Activated T-cell treated with anti-CD3 and anti-CD28 coated beads, Interleukin-2, amount 50 U/mL, for 48 hours (primary cell): ENCODE measurements around the gene FHOD3.
"Not testable (repeated sequence)": the region's sequence is repeated elsewhere in the genome, so short reads cannot be mapped to it uniquely, and the experiment has no call there.

Experiments
- DNase-seq, 2 experiments: peaks; one replicate each; pipeline ENCODE4 v3.0.0-alpha.2; 2020

Gene FHOD3

DNA sequence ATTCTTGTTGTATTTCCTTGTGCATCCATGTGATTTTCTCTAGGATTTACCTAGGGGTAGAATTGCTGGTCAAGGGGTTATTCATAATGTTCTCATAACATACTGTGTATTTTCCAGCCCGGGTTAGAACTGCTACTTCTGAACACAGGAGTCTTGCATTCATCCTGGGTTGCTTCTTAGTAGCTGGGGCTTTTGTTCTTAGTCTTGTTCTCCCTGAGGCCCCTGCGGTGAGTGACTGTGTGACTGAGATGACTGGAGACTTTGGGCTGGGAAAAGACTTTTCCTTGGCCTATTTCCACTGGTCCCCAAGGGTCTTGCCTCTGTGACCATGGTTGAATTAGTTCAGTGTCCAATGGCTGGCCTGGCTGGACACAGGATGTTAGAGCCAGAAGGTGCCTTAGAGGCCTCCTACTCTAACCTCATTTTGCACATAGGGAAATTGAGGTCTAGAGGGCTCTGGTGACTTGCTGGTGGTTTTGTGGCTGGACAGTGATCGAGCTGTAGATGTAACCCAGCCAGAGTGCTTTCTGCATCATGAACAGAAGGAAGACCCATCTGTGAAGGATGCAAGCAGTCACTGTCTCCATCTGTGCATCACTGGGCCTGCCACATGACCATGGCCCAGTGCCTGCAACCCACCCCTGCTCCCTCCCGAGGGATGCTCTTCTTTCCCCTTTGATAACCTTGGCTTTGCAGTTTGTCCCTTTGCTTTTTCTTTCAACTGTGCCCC lies 233.3 kb downstream of the FHOD3 start:
- no peak for DNase-seq

DNA sequence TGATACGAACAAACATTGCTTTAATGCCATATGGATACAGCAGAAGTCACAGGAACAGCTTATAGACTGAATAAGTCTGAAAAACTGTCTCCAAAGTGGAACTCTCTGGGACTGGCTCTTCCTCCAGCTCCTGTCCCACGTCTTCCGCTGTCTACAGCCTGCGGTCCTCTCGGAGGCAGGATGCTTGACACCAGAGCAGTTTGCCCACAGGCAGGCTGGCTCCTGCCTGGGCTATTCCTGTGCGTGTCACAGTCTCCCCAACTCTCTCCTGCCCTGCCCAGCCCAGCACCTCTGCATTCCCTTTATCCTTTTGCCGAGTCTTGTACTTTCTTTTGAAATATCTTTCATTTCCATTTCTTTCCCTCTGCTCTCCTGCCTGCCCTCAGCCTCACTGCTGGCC lies 234.1 kb downstream of the FHOD3 start:
- DNase-seq, result no peak

DNA sequence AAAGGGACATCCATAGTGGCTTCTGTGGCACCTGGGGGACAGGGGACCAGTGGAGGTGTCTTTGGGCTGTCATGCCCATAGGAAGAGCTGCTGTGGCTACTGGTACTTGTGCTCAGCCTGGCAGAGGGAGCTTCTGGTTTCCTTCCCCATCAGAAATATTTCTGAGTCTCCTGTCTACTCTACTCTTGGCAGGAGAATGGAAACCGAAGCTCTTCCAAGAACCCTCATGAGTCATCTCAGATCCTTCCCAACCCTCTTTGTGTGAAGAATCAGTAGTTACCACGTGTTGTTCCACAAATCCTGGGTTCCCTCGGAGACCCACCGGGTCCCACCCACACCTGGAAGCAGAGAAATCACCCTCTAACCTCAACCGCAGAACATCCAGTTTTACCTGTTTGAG lies 234.9 kb downstream of the FHOD3 start:
- no peak for DNase-seq

DNA sequence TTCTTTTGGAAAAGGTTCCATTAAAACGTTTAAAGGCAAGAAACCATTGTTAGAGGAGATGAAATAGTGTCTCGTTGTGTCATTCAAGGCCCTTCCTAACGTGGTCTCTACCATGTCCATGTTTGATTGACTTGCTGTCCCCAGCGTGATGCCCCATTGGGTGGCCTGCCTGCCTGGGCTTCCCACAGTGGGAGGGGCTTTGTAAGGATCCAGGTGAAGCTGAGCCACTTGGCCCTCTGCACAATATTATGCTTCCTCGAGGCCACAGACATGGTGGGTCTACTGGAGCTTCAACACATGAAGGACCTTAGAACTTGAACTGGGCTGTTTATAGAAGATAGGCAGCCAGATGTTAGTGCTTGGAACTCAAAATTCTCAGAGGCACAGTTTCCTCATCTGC lies 235.3 kb downstream of the FHOD3 start:
- no peak for DNase-seq

DNA sequence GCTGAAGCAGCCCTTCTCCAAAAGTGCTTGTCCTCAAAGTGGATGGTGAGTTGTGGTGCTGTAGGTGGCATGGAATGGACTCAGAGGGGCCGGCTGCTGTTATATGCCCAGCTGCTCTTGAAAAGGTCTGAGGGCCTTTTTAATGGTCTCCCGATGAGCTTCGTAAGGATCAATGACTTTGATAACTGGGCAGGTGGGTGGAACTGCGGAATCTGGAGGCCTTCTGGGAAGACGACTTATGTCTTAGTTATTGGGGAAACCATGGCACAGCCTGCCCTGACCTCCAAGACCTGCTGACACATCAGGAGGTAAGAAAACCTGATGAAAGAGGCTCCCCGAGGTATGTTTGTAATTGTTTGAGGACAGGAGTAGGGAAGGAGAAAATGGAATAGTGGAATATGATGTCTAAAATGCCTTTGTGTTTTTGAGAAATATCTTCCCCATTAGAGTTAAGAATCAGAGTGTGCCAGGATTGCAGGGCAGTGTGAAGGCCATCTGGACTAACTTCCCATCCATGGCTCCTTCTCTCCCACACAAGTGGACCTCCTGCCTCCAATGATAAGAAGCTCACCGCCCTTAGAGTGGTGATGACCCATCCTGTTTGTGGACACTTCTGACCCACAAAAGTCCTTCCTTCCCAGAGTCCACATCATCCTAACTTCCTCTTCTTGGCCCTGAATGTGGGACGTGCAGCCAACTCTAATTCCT lies 236.1 kb downstream of the FHOD3 start:
- no peak for DNase-seq

DNA sequence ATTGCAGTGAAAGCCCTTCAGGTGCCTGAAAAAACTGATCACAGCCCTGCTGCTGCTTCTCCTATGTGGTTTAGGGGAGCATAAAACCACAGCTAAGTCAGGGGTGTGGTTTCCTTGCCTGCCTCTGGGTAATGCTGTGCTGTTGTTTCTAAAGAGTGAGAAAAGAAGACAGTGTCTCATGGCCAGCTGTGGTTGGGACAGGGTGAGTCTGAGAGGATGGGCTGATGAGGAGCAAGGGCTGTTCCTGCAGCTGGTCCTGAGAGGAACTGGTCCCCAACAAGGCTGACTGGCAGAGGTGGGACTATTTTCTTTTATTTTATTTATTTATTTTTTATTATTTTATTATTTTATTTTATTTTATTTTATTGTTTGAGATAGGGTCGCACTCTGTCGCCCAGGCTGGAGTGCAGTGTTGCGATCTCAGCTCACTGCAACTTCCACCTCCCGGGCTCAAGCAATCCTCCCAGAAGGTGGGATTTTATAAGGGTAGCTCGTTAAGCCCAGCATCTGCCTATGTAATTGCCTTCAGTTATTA lies 236.7 kb downstream of the FHOD3 start:
- no peak for DNase-seq

DNA sequence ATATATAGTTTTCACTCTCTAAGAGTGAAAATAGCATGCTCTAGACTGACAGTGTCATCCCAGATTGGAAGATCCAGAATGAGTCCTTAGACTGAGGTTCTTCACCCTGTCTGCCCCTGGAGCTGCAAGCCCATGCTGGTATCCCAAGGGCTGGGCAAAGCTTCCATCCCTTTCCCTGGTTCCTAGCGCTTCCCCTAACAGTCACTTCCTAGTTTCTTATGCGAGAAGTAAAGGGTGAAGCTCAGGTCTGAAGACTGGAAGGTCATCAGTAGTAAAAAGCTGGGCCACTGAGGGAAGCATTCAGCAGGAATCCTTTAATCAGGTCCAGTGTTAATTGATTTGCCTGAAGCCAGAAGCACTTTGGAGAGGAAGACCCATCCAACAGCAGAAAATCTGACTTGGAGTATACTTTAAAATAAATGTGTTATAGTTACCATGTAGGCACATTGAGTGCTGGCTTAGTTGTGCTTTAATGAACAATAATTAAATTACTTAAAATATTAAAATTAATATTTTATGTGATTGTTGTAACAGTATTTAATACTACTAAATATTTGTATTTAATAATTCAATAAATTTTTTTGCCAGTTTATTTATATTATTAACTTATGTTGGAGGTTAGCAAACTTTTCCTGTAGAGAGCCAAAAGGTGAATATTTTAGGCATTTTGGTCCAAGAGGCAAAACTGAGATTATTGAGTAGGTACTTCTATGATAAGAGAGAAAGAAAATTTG lies 237.9 kb downstream of the FHOD3 start:
- DNase-seq, result no peak

DNA sequence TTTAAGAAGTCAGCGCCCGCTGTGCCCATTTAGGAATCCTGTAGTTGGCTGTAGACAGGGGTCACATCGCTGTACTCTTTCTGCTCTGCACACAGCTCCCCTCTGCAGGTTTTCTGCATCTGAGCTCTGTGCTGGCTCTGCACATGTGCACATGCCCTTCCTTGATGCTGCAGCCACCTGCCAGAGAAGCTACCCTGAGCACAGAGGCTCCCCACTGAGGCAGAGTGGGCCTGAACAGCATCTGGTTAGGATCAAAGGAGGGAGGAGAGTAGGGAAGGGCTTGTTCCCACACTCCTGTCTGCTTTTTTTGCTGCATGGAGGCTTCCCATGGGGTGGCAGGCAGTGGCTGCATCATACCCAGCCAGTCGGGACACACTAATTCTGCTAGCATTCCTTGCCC lies 238.9 kb downstream of the FHOD3 start:
- no peak for DNase-seq

DNA sequence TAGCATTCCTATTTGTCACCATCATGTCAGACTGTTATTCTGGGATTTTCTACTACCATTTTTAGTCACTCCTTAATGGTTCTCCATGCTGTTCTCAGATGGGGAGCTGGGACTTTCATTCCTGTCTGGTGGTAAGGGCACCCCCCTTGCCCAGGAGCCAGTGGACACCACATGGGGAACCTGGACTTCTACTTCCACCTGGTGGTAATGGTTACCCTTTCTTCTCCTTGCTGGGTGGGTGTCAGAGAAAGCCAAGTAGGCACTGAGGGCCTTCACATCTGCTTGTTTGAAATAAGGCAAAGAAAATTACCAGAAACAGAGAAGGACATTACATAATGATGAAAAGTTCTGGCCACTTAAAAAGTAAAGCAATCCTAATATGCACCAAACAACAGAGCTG lies 239.8 kb downstream of the FHOD3 start:
- no peak for DNase-seq

DNA sequence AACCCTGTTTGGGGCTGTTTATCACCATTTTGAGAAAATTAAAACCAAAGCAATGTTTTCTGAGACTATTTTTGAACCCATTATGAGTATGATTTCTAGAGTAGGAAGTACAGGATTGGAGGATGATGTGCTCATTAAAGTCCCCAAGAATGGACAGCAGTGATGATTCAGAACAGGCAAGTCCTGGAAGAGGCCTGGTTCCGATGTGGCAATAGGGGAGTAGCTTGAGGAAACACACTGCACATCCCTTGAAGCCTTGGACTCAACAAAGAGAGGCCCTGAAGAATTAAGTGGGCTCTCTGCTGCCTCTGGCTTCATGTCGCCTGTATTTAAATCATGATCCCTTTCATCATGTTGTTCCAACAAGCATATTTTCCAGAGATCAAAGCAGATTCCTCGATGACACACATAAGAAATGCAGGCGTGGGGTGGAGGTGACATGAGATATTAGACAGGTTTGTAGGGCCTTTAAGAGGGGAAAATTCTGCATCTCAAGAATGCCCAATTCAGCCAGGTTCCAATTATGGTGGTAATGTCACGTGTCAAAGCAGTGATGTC lies 242.2 kb downstream of the FHOD3 start:
- no peak for DNase-seq

DNA sequence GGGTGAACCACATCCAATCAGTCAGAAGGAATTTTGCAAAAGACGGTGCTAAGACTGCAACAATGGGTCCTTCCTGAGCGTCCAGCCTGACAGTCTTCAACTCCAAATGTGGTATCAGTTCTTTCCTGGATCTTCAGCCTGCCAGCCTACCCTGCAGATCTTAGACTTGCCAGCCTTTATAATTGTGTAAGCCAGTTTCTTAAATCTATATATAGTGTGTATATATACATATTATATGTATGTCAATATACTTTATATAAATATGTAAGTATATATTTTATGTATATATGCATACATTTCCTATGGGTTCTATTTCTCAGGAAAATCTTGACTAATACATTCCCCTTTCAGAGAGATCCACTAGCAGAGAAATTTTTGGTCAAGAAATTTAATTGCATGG lies 245.5 kb downstream of the FHOD3 start:
- no peak for DNase-seq

DNA sequence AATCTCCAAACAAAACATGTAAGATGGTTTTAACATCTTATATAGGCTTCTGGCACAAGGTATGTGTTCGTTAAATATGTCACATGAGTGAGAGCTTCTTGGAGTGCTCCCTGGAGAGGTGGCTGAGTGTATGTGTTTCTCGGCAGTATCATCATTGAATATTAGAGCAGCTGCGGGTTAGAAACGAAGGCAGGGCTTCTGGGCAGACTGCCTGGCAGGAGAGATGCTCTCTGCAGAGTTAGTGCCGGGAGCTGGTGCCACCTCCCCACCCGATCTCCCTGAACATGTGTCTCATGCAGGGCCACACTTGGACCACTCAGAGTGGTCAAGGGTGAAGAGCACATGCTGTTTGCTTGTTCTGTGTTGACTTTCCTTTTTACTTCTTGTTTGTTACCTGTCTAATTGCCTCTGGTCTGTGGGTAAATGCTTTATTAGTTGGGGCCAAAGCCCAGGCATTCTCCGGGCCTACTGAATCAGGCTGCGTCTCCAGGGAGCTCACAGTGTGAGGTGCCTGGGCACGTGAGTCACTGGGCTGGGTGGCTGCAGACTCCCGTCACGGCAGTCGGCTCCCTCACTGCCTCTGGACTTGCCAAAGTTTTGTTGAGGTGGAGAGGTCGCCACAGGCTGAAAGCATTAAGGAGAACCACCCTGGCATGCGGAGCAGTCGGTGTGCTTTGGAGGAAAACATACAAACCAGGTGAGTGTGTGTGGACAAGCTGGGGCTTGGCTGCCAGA lies 246.6 kb downstream of the FHOD3 start:
- DNase-seq, result no peak

DNA sequence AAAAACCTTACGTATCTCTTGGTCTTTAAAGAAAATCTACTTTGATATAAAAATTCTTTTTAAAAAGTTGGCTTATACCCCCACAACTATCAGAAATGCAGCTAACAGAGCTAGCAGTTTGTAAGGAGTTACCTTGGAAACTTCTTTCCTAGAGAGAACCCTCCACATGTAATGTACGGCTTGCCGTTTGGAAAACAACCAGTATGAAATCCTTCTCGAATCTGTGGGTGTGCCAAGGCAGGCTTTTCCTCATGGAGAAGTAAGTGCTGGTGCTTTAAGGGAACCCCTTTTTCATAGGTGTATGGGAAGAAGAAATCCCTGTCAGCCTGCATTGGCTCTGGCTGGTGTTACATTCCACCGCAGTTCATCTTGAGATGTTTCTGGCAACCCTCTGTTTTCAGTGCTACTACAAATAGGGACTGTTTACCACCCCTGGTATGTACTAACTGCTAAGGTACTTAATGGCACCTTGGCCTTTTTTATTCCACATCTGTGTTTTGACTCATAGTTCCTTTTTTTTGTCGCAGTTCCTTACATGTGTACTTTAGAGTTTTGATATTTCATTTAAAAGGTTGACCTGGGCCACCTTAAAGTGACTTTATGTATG lies 248.4 kb downstream of the FHOD3 start:
- no peak for DNase-seq

DNA sequence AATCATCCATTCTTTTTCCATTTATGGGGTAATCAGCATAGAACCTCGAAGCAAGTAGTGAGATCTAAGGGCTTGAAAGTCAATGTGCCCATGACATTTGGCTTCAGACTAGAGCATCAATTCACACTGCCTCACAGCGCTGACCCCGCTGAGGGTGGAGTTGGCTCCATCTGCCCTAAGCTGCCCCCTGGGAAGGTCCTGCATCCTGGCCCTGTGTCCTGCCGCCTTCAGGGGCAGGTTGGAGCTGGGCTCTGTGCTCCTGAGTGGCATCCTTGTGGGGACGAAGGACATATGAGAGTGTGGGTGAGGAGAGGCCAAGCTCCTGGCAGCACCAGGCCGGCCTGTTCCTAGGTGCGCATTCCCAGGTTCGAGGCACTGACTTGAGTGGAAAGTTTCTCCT lies 249.4 kb downstream of the FHOD3 start:
- no peak for DNase-seq

DNA sequence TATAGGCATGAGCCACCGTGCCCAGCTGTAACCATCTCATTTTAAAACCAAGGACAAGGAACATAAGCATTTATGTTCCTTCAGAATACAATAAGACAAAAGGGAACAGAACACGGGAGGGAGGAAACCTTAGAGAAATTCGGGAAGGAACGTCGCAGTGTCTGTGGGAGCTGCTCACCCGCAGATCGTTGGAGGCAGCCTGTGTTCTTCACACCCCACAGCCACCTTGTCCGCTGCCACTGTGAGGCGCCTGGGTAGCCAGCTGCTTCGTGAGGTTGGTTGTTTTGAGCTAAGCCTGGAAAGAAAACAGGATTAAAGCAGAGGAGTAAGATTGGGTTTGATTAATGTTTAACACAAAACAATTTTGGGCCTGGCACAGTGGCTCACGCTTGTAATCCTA lies 250.0 kb downstream of the FHOD3 start:
- DNase-seq, result no peak

DNA sequence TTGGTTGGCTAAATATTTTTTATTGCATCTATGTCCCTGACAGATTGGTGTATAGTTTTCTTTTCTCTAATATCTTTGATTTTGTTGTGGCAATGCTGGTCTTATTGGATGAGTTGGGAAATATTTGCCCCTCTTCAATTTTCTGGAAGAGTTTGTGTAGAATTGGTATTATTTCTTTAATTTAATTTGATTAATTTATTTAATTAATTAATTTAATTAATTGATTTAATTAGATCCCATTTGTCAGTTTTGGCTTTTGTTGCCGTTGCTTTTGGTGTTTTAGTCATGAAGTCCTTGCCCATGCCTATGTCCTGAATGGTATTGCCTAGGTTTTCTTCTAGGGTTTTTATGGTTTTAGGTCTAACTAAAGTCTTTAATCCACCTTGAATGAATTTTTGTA lies 253.8 kb downstream of the FHOD3 start:
- not testable (repeated sequence) for DNase-seq

DNA sequence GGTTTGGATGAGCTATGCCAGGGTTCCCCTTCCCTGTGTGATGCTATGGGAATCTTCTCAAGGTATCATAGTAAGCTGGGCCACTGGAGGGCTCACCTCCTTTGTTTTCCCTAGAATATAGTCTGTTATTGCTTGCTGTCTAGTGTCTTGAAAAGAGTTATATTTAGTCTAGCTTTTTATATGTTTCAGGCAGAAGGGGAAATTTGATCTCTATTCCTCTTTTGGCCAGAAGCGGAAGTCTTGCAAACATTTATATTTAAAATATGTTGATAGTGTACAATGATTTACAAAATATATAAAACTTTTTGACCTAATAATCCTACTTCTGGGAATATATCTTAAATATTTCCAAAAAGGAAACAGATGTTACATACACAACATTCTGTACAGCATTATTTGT lies 260.7 kb downstream of the FHOD3 start:
- no peak for DNase-seq

DNA sequence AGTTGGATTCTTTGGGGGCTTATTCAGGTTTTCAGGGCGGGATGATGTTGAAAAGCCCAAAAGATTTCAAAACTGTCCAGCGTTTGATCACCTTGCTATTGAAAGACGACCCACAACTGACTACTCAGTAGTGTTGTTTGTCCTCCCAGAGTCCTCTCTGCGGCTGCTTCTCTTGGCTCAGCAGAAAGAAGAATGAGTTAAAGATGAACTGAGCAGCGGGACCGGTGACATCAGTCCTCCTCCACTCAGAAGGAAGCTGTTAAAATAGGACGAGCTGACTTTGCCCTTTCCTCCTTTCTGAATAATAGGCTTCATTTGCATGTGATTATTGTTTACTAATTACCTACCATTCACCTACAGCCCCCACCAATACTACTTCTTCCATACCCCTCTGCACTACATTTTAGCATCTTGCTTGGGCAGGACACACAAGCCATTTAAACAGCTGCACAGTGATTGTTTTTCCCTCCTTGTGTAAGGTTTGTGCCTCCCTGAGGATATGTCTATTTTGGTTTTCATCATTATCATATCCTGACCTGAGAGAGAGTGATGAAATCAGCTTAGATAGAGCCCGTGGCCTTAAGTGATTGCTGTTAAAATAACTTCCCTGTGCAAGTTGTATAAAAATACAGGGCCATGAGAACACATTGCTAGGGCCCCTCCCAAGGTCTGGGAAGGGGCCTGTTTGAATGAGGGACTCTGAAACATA lies 261.8 kb downstream of the FHOD3 start:
- DNase-seq, result no peak

DNA sequence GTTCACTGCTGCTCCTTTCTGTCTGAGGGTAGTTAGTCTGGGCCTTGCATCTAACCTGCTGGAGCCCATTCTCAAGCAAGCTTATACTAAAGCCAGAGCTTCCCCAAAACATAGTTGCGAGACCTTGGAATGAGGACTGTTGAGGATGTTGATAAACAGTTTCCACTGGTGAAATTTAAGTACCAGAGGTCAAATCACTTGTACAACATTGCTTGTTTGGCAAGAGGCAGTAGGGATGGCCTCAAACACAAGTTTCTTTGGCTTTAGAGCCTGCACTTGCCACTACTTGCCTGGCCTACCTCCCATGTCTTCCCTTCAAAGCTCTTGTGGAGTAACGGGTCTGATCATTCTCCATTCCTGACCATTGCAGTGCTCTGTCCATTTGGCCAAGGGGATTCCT lies 262.7 kb downstream of the FHOD3 start:
- no peak for DNase-seq

DNA sequence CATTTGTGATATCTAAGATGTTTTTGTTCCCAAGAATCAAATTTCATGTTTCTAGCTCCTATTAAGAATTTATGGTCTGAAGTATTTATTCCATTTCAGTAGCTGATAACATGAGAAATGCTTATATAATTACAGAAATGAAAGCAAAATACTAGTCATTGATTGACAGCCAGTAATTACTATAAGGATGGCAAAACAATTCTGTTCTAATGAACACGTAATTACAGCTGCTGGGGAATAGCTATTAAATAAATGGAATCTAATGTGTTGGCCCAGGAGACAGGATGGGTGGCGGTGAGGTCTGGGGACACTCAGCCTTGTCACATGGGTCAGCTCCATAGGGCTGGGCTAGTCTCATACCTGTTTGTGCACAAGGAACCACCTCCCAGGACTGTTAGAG lies 263.5 kb downstream of the FHOD3 start:
- no peak for DNase-seq

DNA sequence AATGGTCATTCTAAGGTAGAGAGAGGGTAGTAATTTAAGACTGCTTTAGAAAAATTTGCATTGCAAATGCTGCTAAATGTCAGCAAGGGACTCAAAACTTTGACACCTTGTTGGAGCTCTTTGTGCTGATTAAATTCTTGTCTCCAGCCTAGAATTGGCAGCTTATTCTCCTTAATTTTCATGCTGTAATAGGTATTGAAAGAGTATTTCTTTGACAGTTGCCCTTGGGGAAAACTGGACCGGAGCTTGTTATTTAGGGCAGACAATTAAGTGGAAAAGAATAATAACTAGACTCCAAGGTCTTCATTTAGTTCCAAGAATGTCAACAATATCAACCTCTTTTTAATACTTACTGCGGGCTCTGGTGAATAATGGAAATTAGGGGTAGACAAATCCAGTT lies 267.3 kb downstream of the FHOD3 start:
- no peak for DNase-seq

DNA sequence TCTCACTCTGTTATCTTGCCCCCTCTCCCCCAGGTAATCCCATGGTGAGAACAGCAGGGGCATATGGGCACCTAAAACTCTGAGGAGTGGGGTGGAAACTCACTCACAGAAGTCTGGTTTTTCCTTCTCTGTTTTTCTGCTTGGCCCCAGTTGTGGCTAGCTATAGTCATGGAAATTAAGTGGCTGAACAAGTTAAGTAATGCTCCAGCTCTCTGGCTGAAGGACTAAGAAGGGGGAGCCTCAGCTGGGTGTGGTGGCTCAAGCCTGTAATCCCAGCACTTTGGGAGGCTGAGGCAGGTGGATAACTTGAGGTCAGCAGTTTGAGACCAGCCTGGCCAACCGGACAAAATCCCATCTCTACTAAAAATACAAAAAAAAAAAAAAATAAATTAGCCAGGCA lies 270.3 kb downstream of the FHOD3 start:
- no peak for DNase-seq
